WTC11 (cell line): ENCODE data around the gene NCOA6. TPM values are rescaled to one million over a fixed set of nuclear protein-coding genes. Genes with fewer than 3 reads are reported as not detected.

Experiments used
- ATAC-seq: fragments of 200-7000 bp; cut with Tn5 transposase; 2 replicates; pipeline ENCODE4 v1.10.0; 2021; ENCODE audit warnings: mild to moderate bottlenecking, moderate library complexity
- CTCF ChIA-PET: fragments of 300-600 bp; sonication (Branson Sonifier 250); formaldehyde crosslinking; loops from one replicate; lab custom pipeline; 2021; ENCODE audit warnings: antibody characterized with exemption; lab: Charles Lee
- POLR2A ChIA-PET: fragments of 350-600 bp; sonication (Branson Sonifier 250); formaldehyde crosslinking; loops from one replicate; lab custom pipeline; 2021; ENCODE audit warnings: antibody characterized with exemption; lab: Charles Lee
- DNase-seq: peaks from one replicate; pipeline ENCODE4 v3.0.0; 2021; ENCODE audit warnings: low spot score
- H3K27ac Mint-ChIP-seq: 2 replicates; pipeline ENCODE4 v1.8.0; 2021; ENCODE audit warnings: mixed read lengths
- H3K27me3 Mint-ChIP-seq: 2 replicates; pipeline ENCODE4 v1.8.0; 2021; ENCODE audit warnings: low read depth, mild to moderate bottlenecking, moderate library complexity, mixed read lengths
- H3K36me3 Mint-ChIP-seq: 2 replicates; pipeline ENCODE4 v1.8.0; 2021; ENCODE audit warnings: mixed read lengths
- H3K4me1 Mint-ChIP-seq: 2 replicates; pipeline ENCODE4 v1.8.0; 2022; ENCODE audit warnings: mixed read lengths
- H3K4me3 Mint-ChIP-seq: 2 replicates; pipeline ENCODE4 v1.8.0; 2021; ENCODE audit warnings: mild to moderate bottlenecking, moderate library complexity, mixed read lengths
- H3K9me3 Mint-ChIP-seq: 2 replicates; pipeline ENCODE4 v1.8.0; 2021; ENCODE audit warnings: mixed read lengths
- ATF1 ChIP-seq: sonication (generic); formaldehyde crosslinking; IDR thresholded peaks from 2 replicates; pipeline ENCODE4 v1.8.1; 2023; ENCODE audit warnings: mild to moderate bottlenecking, moderate library complexity, missing genetic modification reagents
- CBFB ChIP-seq: sonication (generic); formaldehyde crosslinking; IDR thresholded peaks from 2 replicates; pipeline ENCODE4 v1.8.1; 2022; ENCODE audit warnings: mild to moderate bottlenecking, low read depth, missing genetic modification reagents
- CREB1 ChIP-seq: sonication (generic); formaldehyde crosslinking; IDR thresholded peaks from 2 replicates; pipeline ENCODE4 v1.8.0; 2023; ENCODE audit warnings: mild to moderate bottlenecking, missing genetic modification reagents
- ELF4 ChIP-seq: sonication (generic); formaldehyde crosslinking; IDR thresholded peaks from 2 replicates; pipeline ENCODE4 v1.8.1; 2022; ENCODE audit warnings: low read depth, mild to moderate bottlenecking, moderate library complexity, missing genetic modification reagents
- FOXJ3 ChIP-seq: sonication (generic); formaldehyde crosslinking; IDR thresholded peaks from 2 replicates; pipeline ENCODE4 v1.9.0; 2021; ENCODE audit warnings: missing genetic modification reagents, mild to moderate bottlenecking, borderline replicate concordance
- FOXK1 ChIP-seq: sonication (generic); formaldehyde crosslinking; IDR thresholded peaks from 2 replicates; pipeline ENCODE4 v1.8.0; 2022; ENCODE audit warnings: mild to moderate bottlenecking, moderate library complexity, missing genetic modification reagents
- GABPB1 ChIP-seq: sonication (generic); formaldehyde crosslinking; IDR thresholded peaks from 2 replicates; pipeline ENCODE4 v1.8.1; 2023; ENCODE audit warnings: mild to moderate bottlenecking, missing genetic modification reagents
- JUN ChIP-seq: sonication (generic); formaldehyde crosslinking; IDR thresholded peaks from 2 replicates; pipeline ENCODE4 v1.8.0; 2023; ENCODE audit warnings: mild to moderate bottlenecking, missing genetic modification reagents
- NFYB ChIP-seq: sonication (generic); formaldehyde crosslinking; conservative IDR thresholded peaks from 2 replicates; pipeline ENCODE4 v1.8.0; 2022; ENCODE audit warnings: low read depth, missing genetic modification reagents
- RORB ChIP-seq: fragments of 250-450 bp; sonication (Bioruptor Pico); IDR thresholded peaks from 2 replicates; pipeline ENCODE4 v1.9.0; 2021; ENCODE audit warnings: mild to moderate bottlenecking
- TCF7 ChIP-seq: sonication (generic); formaldehyde crosslinking; IDR thresholded peaks from 2 replicates; pipeline ENCODE4 v1.8.0; 2022; ENCODE audit warnings: mild to moderate bottlenecking, low read depth, missing genetic modification reagents, moderate library complexity
- USF1 ChIP-seq: sonication (generic); formaldehyde crosslinking; IDR thresholded peaks from 2 replicates; pipeline ENCODE4 v1.8.0; 2022; ENCODE audit warnings: mild to moderate bottlenecking, missing genetic modification reagents
- ZBTB21 ChIP-seq: sonication (generic); formaldehyde crosslinking; IDR thresholded peaks from 2 replicates; pipeline ENCODE4 v1.8.1; 2023; ENCODE audit warnings: mild to moderate bottlenecking, missing genetic modification reagents, borderline replicate concordance
- ZMAT4 ChIP-seq: fragments of 250-450 bp; sonication (Bioruptor Pico); IDR thresholded peaks from 2 replicates; pipeline ENCODE4 v1.9.0; 2021; ENCODE audit warnings: mild to moderate bottlenecking
- ZNF121 ChIP-seq: sonication (generic); formaldehyde crosslinking; IDR thresholded peaks from 2 replicates; pipeline ENCODE4 v1.8.0; 2023; ENCODE audit warnings: missing genetic modification reagents
- ZNF232 ChIP-seq: sonication (generic); formaldehyde crosslinking; IDR thresholded peaks from 2 replicates; pipeline ENCODE4 v1.8.0; 2022; ENCODE audit warnings: mild to moderate bottlenecking, missing genetic modification reagents
- ZNF263 ChIP-seq: sonication (generic); formaldehyde crosslinking; IDR thresholded peaks from 2 replicates; pipeline ENCODE4 v1.8.1; 2022; ENCODE audit warnings: low read depth, mild to moderate bottlenecking, moderate library complexity, missing genetic modification reagents
- ZNF317 ChIP-seq: sonication (generic); formaldehyde crosslinking; IDR thresholded peaks from 2 replicates; pipeline ENCODE4 v1.8.1; 2023; ENCODE audit warnings: low read depth, mild to moderate bottlenecking, moderate library complexity, missing genetic modification reagents, borderline replicate concordance
- ZNF416 ChIP-seq: fragments of 250-450 bp; sonication (Bioruptor Pico); IDR thresholded peaks from 2 replicates; pipeline ENCODE4 v1.9.0; 2021; ENCODE audit warnings: mild to moderate bottlenecking, inconsistent platforms
- ZNF425 ChIP-seq: fragments of 250-450 bp; sonication (Bioruptor Pico); conservative IDR thresholded peaks from 2 replicates; pipeline ENCODE4 v1.9.0; 2021; ENCODE audit warnings: mild to moderate bottlenecking
- ZSCAN18 ChIP-seq: fragments of 250-450 bp; sonication (Bioruptor Pico); IDR thresholded peaks from 2 replicates; pipeline ENCODE4 v2.1.2; 2022; ENCODE audit warnings: mild to moderate bottlenecking, moderate library complexity
- total RNA-seq: library from RNA; stranded (reverse); gene quantifications from 3 replicates; pipeline ENCODE4 v1.2.3, GENCODE V29; 2021
- TF ChIP-seq, protein P1 (sequence below): sonication (generic); formaldehyde crosslinking; IDR thresholded peaks from 2 replicates; pipeline ENCODE4 v1.8.0; 2022; ENCODE audit warnings: missing genetic modification reagents
- TF ChIP-seq, protein P2 (sequence below): sonication (generic); formaldehyde crosslinking; IDR thresholded peaks from 2 replicates; pipeline ENCODE4 v1.8.1; 2023; ENCODE audit warnings: mild to moderate bottlenecking, moderate library complexity, missing genetic modification reagents
- TF ChIP-seq, protein P3 (sequence below): sonication (generic); formaldehyde crosslinking; IDR thresholded peaks from 2 replicates; pipeline ENCODE4 v1.8.1; 2023; ENCODE audit warnings: mild to moderate bottlenecking, missing genetic modification reagents, moderate library complexity
- TF ChIP-seq, protein P4 (sequence below): sonication (generic); formaldehyde crosslinking; IDR thresholded peaks from 2 replicates; pipeline ENCODE4 v1.8.0; 2023; ENCODE audit warnings: missing genetic modification reagents

Gene NCOA6
- total RNA-seq, 1 experiment from 2014 or later: 10.1 TPM

- TF ChIP-seq ZNF425 (CRISPR knock-in tag) (no peak), FOXK1 (CRISPR knock-in tag) (no peak), TCF7 (CRISPR knock-in tag) (no peak), ZMAT4 (CRISPR knock-in tag) (no peak), ZNF263 (CRISPR knock-in tag) (no peak), ZSCAN18 (no peak), RORB (CRISPR knock-in tag) (no peak), ELF4 (no peak), CREB1 (no peak)
- TF ChIP-seq, protein P1, sequence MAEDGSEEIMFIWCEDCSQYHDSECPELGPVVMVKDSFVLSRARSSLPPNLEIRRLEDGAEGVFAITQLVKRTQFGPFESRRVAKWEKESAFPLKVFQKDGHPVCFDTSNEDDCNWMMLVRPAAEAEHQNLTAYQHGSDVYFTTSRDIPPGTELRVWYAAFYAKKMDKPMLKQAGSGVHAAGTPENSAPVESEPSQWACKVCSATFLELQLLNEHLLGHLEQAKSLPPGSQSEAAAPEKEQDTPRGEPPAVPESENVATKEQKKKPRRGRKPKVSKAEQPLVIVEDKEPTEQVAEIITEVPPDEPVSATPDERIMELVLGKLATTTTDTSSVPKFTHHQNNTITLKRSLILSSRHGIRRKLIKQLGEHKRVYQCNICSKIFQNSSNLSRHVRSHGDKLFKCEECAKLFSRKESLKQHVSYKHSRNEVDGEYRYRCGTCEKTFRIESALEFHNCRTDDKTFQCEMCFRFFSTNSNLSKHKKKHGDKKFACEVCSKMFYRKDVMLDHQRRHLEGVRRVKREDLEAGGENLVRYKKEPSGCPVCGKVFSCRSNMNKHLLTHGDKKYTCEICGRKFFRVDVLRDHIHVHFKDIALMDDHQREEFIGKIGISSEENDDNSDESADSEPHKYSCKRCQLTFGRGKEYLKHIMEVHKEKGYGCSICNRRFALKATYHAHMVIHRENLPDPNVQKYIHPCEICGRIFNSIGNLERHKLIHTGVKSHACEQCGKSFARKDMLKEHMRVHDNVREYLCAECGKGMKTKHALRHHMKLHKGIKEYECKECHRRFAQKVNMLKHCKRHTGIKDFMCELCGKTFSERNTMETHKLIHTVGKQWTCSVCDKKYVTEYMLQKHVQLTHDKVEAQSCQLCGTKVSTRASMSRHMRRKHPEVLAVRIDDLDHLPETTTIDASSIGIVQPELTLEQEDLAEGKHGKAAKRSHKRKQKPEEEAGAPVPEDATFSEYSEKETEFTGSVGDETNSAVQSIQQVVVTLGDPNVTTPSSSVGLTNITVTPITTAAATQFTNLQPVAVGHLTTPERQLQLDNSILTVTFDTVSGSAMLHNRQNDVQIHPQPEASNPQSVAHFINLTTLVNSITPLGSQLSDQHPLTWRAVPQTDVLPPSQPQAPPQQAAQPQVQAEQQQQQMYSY: no peak
- TF ChIP-seq, all 79 proteins: peak for 0
Measured at GRCh38 chr20:34748709-34749108, 76.7 kb downstream of the NCOA6 start (continued).

- no peak for ATAC-seq
Measured at GRCh38 chr20:34747479-34747878, 78.0 kb downstream of the NCOA6 start.

More at GRCh38 chr20:34747479-34747878, 78.0 kb downstream of the NCOA6 start:
- no peaks in the 10 kb centered on the region for H3K4me1 Mint-ChIP-seq
- no peak for TF ChIP-seq CBFB (CRISPR knock-in tag)
- TF ChIP-seq GABPB1 (CRISPR knock-in tag): no peak
- no peak for TF ChIP-seq ATF1
- TF ChIP-seq ZNF317 (CRISPR knock-in tag): no peak
- TF ChIP-seq, protein P2, sequence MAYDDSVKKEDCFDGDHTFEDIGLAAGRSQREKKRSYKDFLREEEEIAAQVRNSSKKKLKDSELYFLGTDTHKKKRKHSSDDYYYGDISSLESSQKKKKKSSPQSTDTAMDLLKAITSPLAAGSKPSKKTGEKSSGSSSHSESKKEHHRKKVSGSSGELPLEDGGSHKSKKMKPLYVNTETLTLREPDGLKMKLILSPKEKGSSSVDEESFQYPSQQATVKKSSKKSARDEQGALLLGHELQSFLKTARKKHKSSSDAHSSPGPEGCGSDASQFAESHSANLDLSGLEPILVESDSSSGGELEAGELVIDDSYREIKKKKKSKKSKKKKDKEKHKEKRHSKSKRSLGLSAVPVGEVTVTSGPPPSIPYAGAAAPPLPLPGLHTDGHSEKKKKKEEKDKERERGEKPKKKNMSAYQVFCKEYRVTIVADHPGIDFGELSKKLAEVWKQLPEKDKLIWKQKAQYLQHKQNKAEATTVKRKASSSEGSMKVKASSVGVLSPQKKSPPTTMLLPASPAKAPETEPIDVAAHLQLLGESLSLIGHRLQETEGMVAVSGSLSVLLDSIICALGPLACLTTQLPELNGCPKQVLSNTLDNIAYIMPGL (CRISPR knock-in tag): no peak
- no peak for TF ChIP-seq ZNF232 (CRISPR knock-in tag)
- no peak for TF ChIP-seq JUN (CRISPR knock-in tag)
- no peak for TF ChIP-seq NFYB (CRISPR knock-in tag)
- TF ChIP-seq USF1 (CRISPR knock-in tag): no peak
- TF ChIP-seq FOXJ3 (CRISPR knock-in tag): no peak
- TF ChIP-seq, protein P3, sequence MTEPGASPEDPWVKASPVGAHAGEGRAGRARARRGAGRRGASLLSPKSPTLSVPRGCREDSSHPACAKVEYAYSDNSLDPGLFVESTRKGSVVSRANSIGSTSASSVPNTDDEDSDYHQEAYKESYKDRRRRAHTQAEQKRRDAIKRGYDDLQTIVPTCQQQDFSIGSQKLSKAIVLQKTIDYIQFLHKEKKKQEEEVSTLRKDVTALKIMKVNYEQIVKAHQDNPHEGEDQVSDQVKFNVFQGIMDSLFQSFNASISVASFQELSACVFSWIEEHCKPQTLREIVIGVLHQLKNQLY (CRISPR knock-in tag): no peak
- TF ChIP-seq, protein P4, sequence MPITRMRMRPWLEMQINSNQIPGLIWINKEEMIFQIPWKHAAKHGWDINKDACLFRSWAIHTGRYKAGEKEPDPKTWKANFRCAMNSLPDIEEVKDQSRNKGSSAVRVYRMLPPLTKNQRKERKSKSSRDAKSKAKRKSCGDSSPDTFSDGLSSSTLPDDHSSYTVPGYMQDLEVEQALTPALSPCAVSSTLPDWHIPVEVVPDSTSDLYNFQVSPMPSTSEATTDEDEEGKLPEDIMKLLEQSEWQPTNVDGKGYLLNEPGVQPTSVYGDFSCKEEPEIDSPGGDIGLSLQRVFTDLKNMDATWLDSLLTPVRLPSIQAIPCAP: no peak
- TF ChIP-seq ZBTB21 (CRISPR knock-in tag): no peak
- no peak for TF ChIP-seq ZNF121
- no peak for TF ChIP-seq ZNF416 (CRISPR knock-in tag)
- TF ChIP-seq, all 79 proteins: peak for 0
- ChIA-PET POLR2A (no interaction called here), CTCF (interaction anchor here (3.5 kb wide), 1 partner anchor 22 kb away, joined by 13 read pairs; no protein-coding TSS in a partner anchor)
- Mint-ChIP-seq H3K9me3 (no peaks in the 10 kb centered on the region), H3K27me3 (no peaks in the 10 kb centered on the region), H3K27ac (no peak overlapping the region), H3K4me3 (no peak overlapping the region), H3K36me3 (no peaks in the 10 kb centered on the region)
- DNase-seq: no peak
